Ectodermal cell (in vitro differentiated cells): ENCODE measurements around the gene DARS1.

Source experiments
- H3K27ac ChIP-seq: 2 replicates; pipeline ENCODE4 v1.7.0; 2013; ENCODE audit warnings: mild to moderate bottlenecking, low read depth, low read length; ENCODE audit not compliant: insufficient read depth, poor library complexity, severe bottlenecking
- H3K27me3 ChIP-seq: 2 replicates; pipeline ENCODE4 v1.7.0; 2013; ENCODE audit warnings: mild to moderate bottlenecking, low read length; ENCODE audit not compliant: insufficient read depth, control insufficient read depth, poor library complexity, severe bottlenecking
- H3K36me3 ChIP-seq: one replicate; pipeline ENCODE4 v1.7.0; 2013; ENCODE audit warnings: low read length; ENCODE audit not compliant: control insufficient read depth, insufficient read depth
- H3K4me1 ChIP-seq: one replicate; pipeline ENCODE4 v1.7.0; 2013; ENCODE audit warnings: low read length; ENCODE audit not compliant: control insufficient read depth, insufficient read depth
- H3K4me3 ChIP-seq: 2 replicates; pipeline ENCODE4 v1.7.0; 2013; ENCODE audit warnings: low read depth, low read length, control low read depth; ENCODE audit not compliant: insufficient read depth
- H3K9me3 ChIP-seq: 2 replicates; pipeline ENCODE4 v1.7.0; 2013; ENCODE audit warnings: mild to moderate bottlenecking, low read length, moderate library complexity; ENCODE audit not compliant: control insufficient read depth
- WGBS, 2 experiments: methylation state at CpG; one replicate each; pipeline ENCODE4 v1.1.7; 2013; ENCODE audit warnings: missing lambda C conversion rate in 2 of 2; 5-methylcytosine and 5-hydroxymethylcytosine counted together

DARS1 gene

GRCh38 chr2:136006658-136007057 lies 21.2 kb upstream of the DARS1 start:
- no peak overlapping the region for H3K4me3 ChIP-seq
- no peaks in the 10 kb centered on the region for H3K27me3 ChIP-seq
- no peak overlapping the region for H3K27ac ChIP-seq
- 67 to 72% methylated on average over 3 of the region's 3 CpGs for WGBS, 2 experiments
- peaks cover 7% of the 10 kb centered on the region for H3K4me1 ChIP-seq
- no peaks in the 10 kb centered on the region for H3K9me3 ChIP-seq
- no peaks in the 10 kb centered on the region for H3K36me3 ChIP-seq

GRCh38 chr2:136005462-136006196 lies 20.2 kb upstream of the DARS1 start:
- H3K4me3 ChIP-seq = no peak overlapping the region
- no peaks in the 10 kb centered on the region for H3K36me3 ChIP-seq
- no peaks in the 10 kb centered on the region for H3K27me3 ChIP-seq
- H3K27ac ChIP-seq = no peak overlapping the region
- H3K9me3 ChIP-seq = no peaks in the 10 kb centered on the region
- H3K4me1 ChIP-seq = peaks cover 7% of the 10 kb centered on the region
- WGBS, 2 experiments = 94 to 100% methylated on average over 3 of the region's 3 CpGs

GRCh38 chr2:136004965-136005364 lies 19.5 kb upstream of the DARS1 start:
- Histone ChIP-seq H3K4me1 (peaks cover 7% of the 10 kb centered on the region), H3K27ac (no peak overlapping the region), H3K4me3 (no peak overlapping the region), H3K36me3 (no peaks in the 10 kb centered on the region), H3K9me3 (no peaks in the 10 kb centered on the region), H3K27me3 (no peaks in the 10 kb centered on the region)
- WGBS, 2 experiments = 86 to 92% methylated on average over 2 of the region's 3 CpGs

- no peaks in the 10 kb centered on the region for H3K36me3 ChIP-seq
- H3K4me1 ChIP-seq = peaks cover 2% of the 10 kb centered on the region
- H3K27me3 ChIP-seq = no peaks in the 10 kb centered on the region
- H3K9me3 ChIP-seq = no peaks in the 10 kb centered on the region
- WGBS, 2 experiments = 77 to 90% methylated on average over 1 of the region's 1 CpG
- no peak overlapping the region for H3K4me3 ChIP-seq
- no peak overlapping the region for H3K27ac ChIP-seq
Observed at GRCh38 chr2:136001131-136001530, 15.7 kb upstream of the DARS1 start.

GRCh38 chr2:136000502-136000901 lies 15.1 kb upstream of the DARS1 start:
- 77 to 79% methylated on average over 2 of the region's 2 CpGs for WGBS, 2 experiments
- H3K27ac ChIP-seq = no peak overlapping the region
- no peak overlapping the region for H3K4me3 ChIP-seq
- no peaks in the 10 kb centered on the region for H3K36me3 ChIP-seq
- no peaks in the 10 kb centered on the region for H3K27me3 ChIP-seq
- H3K4me1 ChIP-seq = peaks cover 2% of the 10 kb centered on the region
- no peaks in the 10 kb centered on the region for H3K9me3 ChIP-seq

- H3K4me3 ChIP-seq = no peak overlapping the region
- no peak overlapping the region for H3K27ac ChIP-seq
- WGBS, 2 experiments = 56 to 57% methylated on average over 4 of the region's 4 CpGs
- H3K4me1 ChIP-seq = peaks cover 2% of the 10 kb centered on the region
- H3K36me3 ChIP-seq = no peaks in the 10 kb centered on the region
- H3K27me3 ChIP-seq = no peaks in the 10 kb centered on the region
- no peaks in the 10 kb centered on the region for H3K9me3 ChIP-seq
Observed at GRCh38 chr2:135999899-136000298, 14.5 kb upstream of the DARS1 start.

- Histone ChIP-seq H3K36me3 (no peaks in the 10 kb centered on the region), H3K9me3 (no peaks in the 10 kb centered on the region), H3K4me1 (peaks cover 2% of the 10 kb centered on the region), H3K27me3 (no peaks in the 10 kb centered on the region), H3K4me3 (no peak overlapping the region), H3K27ac (no peak overlapping the region)
- 90 to 91% methylated on average over 5 of the region's 5 CpGs for WGBS, 2 experiments
Observed at GRCh38 chr2:135998879-135999278, 13.5 kb upstream of the DARS1 start.

- no peaks in the 10 kb centered on the region for H3K9me3 ChIP-seq
- H3K27me3 ChIP-seq = no peaks in the 10 kb centered on the region
- H3K4me1 ChIP-seq = peaks cover 2% of the 10 kb centered on the region
- WGBS, 2 experiments = 25 to 32% methylated on average over 5 of the region's 5 CpGs
- no peak overlapping the region for H3K27ac ChIP-seq
- H3K4me3 ChIP-seq = no peak overlapping the region
- H3K36me3 ChIP-seq = no peaks in the 10 kb centered on the region
Observed at GRCh38 chr2:135997380-135997779, 12.0 kb upstream of the DARS1 start.

- Histone ChIP-seq H3K4me3 (no peak overlapping the region), H3K4me1 (peaks cover 2% of the 10 kb centered on the region), H3K36me3 (no peaks in the 10 kb centered on the region), H3K27me3 (no peaks in the 10 kb centered on the region), H3K27ac (no peak overlapping the region), H3K9me3 (no peaks in the 10 kb centered on the region)
- WGBS, 2 experiments = 87 to 89% methylated on average over 2 of the region's 2 CpGs
Observed at GRCh38 chr2:135996304-135996703, 10.9 kb upstream of the DARS1 start.

- no peak overlapping the region for H3K27ac ChIP-seq
- WGBS, 2 experiments = 93 to 97% methylated on average over 3 of the region's 3 CpGs
- H3K36me3 ChIP-seq = no peaks in the 10 kb centered on the region
- H3K27me3 ChIP-seq = no peaks in the 10 kb centered on the region
- no peaks in the 10 kb centered on the region for H3K9me3 ChIP-seq
- no peaks in the 10 kb centered on the region for H3K4me1 ChIP-seq
- H3K4me3 ChIP-seq = no peak overlapping the region
Observed at GRCh38 chr2:135994281-135994680, 8.9 kb upstream of the DARS1 start.

- Histone ChIP-seq H3K27ac (no peak overlapping the region), H3K4me1 (no peaks in the 10 kb centered on the region), H3K9me3 (no peaks in the 10 kb centered on the region), H3K27me3 (no peaks in the 10 kb centered on the region), H3K36me3 (no peaks in the 10 kb centered on the region), H3K4me3 (no peak overlapping the region)
Observed at GRCh38 chr2:135993421-135993820, 8.0 kb upstream of the DARS1 start.
